A673 (cell line): Measurements from ENCODE around the gene STAG3. TPM values are rescaled to one million over a fixed set of nuclear protein-coding genes. Genes with fewer than 3 reads are reported as not detected.
"Not testable (repeated sequence)": the region's sequence is repeated elsewhere in the genome, so short reads cannot be mapped to it uniquely, and the experiment has no call there.

Experiments
- Bru-seq: library from RNA; stranded (reverse); fragments of 400-500 nt; gene quantifications from one replicate; lab custom pipeline; 2021; lab: Mats Ljungman, UMichigan
- BruChase-seq, 2 experiments: library from RNA; stranded (reverse); fragments of 400-500 nt; gene quantifications; one replicate each; lab custom pipeline; 2021; lab: Mats Ljungman, UMichigan
- BruUV-seq: library from RNA; stranded (reverse); fragments of 400-500 nt; replicated peaks from 2 replicates; lab custom pipeline; 2021; lab: Mats Ljungman, UMichigan
- CTCF ChIA-PET: fragments of 300-600 bp; sonication (Branson Sonifier 250); formaldehyde crosslinking; loops from one replicate; lab custom pipeline; 2022; ENCODE audit warnings: antibody characterized with exemption; lab: Charles Lee
- POLR2A ChIA-PET: fragments of 300-600 bp; sonication (Branson Sonifier 250); formaldehyde crosslinking; loops from one replicate; lab custom pipeline; 2022; ENCODE audit warnings: antibody characterized with exemption; ENCODE audit not compliant: low non-redundant PET; lab: Charles Lee
- DNase-seq: peaks from one replicate; pipeline ENCODE4 v3.0.0-alpha.2; 2015; ENCODE audit warnings: low spot score
- H3K27ac ChIP-seq: fragments of 200-600 bp; sonication (generic); 2 replicates; pipeline ENCODE4 v1.5.1; 2016; ENCODE audit warnings: mixed run types, low read depth, mild to moderate bottlenecking, mixed read lengths, antibody characterized with exemption, low read length; ENCODE audit not compliant: poor library complexity, severe bottlenecking
- H3K27me3 ChIP-seq: fragments of 200-600 bp; sonication (generic); replicated peaks from 2 replicates; pipeline ENCODE4 v1.6.1; 2017; ENCODE audit warnings: mixed run types, low read depth, mild to moderate bottlenecking, mixed read lengths, antibody characterized with exemption, low read length; ENCODE audit not compliant: insufficient read depth, poor library complexity
- H3K36me3 ChIP-seq: fragments of 200-600 bp; sonication (generic); 2 replicates; pipeline ENCODE4 v1.6.1; 2016; ENCODE audit warnings: mixed run types, mild to moderate bottlenecking, mixed read lengths, antibody characterized with exemption, low read length; ENCODE audit not compliant: insufficient read depth, poor library complexity, severe bottlenecking
- H3K4me1 ChIP-seq: fragments of 200-600 bp; sonication (generic); 2 replicates; pipeline ENCODE4 v1.6.1; 2017; ENCODE audit warnings: mixed run types, mild to moderate bottlenecking, mixed read lengths, antibody characterized with exemption, low read length; ENCODE audit not compliant: insufficient read depth, poor library complexity, severe bottlenecking
- H3K4me3 ChIP-seq: fragments of 200-600 bp; sonication (generic); 2 replicates; pipeline ENCODE4 v1.5.1; 2016; ENCODE audit warnings: low read depth, mixed run types, mild to moderate bottlenecking, mixed read lengths, low read length; ENCODE audit not compliant: poor library complexity, severe bottlenecking
- H3K9me3 ChIP-seq: fragments of 200-600 bp; sonication (generic); 2 replicates; pipeline ENCODE4 v1.6.1; 2016; ENCODE audit warnings: mixed run types, low read depth, mild to moderate bottlenecking, mixed read lengths, antibody characterized with exemption, low read length; ENCODE audit not compliant: poor library complexity, severe bottlenecking
- EZH2 ChIP-seq: fragments of 200-600 bp; sonication (generic); IDR thresholded peaks from 2 replicates; pipeline ENCODE4 v1.6.1; 2017; ENCODE audit warnings: borderline replicate concordance, low read depth, mild to moderate bottlenecking, mixed read lengths, antibody characterized with exemption, low read length; ENCODE audit not compliant: poor library complexity, severe bottlenecking
- intact Hi-C: fragments of 100-400 bp; cut with micrococcal nuclease; formaldehyde crosslinking; loops from one replicate; pipeline ENCODE4 v1.10.0; 2022; ENCODE audit not compliant: unreplicated experiment
- long read RNA-seq: library from polyadenylated mRNA; stranded (forward); transcript quantifications from one replicate; pipeline ENCODE4 v2.0.0, GENCODE V29; 2022
- total RNA-seq: library from RNA; stranded (reverse); gene quantifications from 2 replicates; pipeline ENCODE4 v1.2.3, GENCODE V29; 2021
- TF ChIP-seq, protein P1 (sequence below): fragments of 300-800, 200-600 bp; sonication (generic); conservative IDR thresholded peaks from 2 replicates; pipeline ENCODE4 v1.5.1; 2017; ENCODE audit warnings: low read depth, mild to moderate bottlenecking, antibody characterized with exemption, low read length, moderate library complexity, mixed read lengths

STAG3 gene, protein sequence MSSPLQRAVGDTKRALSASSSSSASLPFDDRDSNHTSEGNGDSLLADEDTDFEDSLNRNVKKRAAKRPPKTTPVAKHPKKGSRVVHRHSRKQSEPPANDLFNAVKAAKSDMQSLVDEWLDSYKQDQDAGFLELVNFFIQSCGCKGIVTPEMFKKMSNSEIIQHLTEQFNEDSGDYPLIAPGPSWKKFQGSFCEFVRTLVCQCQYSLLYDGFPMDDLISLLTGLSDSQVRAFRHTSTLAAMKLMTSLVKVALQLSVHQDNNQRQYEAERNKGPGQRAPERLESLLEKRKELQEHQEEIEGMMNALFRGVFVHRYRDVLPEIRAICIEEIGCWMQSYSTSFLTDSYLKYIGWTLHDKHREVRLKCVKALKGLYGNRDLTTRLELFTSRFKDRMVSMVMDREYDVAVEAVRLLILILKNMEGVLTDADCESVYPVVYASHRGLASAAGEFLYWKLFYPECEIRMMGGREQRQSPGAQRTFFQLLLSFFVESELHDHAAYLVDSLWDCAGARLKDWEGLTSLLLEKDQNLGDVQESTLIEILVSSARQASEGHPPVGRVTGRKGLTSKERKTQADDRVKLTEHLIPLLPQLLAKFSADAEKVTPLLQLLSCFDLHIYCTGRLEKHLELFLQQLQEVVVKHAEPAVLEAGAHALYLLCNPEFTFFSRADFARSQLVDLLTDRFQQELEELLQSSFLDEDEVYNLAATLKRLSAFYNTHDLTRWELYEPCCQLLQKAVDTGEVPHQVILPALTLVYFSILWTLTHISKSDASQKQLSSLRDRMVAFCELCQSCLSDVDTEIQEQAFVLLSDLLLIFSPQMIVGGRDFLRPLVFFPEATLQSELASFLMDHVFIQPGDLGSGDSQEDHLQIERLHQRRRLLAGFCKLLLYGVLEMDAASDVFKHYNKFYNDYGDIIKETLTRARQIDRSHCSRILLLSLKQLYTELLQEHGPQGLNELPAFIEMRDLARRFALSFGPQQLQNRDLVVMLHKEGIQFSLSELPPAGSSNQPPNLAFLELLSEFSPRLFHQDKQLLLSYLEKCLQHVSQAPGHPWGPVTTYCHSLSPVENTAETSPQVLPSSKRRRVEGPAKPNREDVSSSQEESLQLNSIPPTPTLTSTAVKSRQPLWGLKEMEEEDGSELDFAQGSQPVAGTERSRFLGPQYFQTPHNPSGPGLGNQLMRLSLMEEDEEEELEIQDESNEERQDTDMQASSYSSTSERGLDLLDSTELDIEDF
- total RNA-seq (1.2 and 2.4 TPM in 2 replicates), Bru-seq, nascent RNA (percentile 17 among the genes with signal in this experiment), BruChase-seq, experiment 1, labeled RNA remaining after a 2-hour chase (percentile 8 among the genes with signal in this experiment), BruChase-seq, experiment 2, labeled RNA remaining after a 6-hour chase (percentile 16 among the genes with signal in this experiment)
- long read RNA-seq: 0 reads

DNA sequence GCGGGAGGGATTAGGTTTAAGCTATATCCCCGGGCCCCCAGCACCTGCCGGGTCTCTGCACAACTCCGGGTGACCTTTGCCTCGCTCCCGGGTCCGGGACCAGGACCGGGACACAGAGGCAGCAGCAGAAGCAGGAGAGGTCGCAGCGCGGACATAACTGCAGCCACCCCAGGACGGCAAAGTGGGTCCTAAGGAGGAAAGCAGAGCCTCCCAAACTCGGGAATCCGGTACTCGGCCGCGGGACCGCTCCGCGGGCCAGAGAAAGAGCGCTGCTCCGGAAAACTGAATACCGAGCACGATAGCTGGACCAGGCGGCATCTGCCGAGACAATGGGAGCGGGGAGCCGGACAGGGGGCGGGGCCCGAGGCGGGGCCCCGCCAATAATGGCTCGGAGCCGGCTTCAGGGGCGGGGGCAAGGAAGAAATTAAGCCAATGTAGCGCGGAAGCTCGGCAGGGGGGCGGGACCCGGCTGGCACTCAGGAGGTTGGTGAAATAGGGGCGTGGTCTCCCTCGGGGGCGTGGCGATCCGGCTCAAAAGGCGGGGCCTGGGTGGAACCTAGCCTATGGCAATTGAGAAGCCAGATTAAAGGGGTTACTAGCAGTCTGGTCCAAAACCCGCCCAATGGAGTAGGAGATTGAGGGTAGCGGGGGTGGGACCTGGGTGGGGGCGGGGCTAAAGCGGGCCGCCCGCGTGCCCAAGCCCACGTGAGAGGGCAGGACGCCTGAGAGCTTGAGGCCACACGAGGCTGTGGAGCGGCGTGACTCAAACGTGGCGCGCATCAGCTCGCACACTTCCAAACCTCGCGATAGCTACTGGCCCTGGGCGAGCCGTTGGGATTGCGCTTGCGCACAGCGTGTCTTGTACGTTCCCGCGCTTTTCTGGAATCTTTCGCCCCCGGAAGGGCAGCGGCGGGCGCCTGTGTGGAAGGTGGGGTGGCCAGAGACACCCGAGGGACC lies at the start of gene STAG3, which contains the start of gene GPC2:
STAG3 (plus strand) TSS at position 874 of the 957 bp plus-strand sequence. CDS start 2,639 bp downstream, outside the sequence.
GPC2 (minus strand) TSS at position 337 of the 957 bp plus-strand sequence; CDS start at position 155, 182 bp downstream.
- CTCF ChIA-PET: interaction anchor here (0.7 to 1.0 kb wide), 2 partner anchors 13 to 25 kb away, joined by 3 read pairs; no protein-coding TSS in a partner anchor
- Histone ChIP-seq H3K27me3 (no peaks in the 10 kb centered on the region), H3K27ac (peak within 1 kb of the TSS; percentile 86), H3K4me1 (peaks cover 7% of the 10 kb centered on the region), H3K9me3 (no peaks in the 10 kb centered on the region), H3K4me3 (peak within 1 kb of the TSS; percentile 97), H3K36me3 (no peaks in the 10 kb centered on the region)
- TF ChIP-seq, protein P1, sequence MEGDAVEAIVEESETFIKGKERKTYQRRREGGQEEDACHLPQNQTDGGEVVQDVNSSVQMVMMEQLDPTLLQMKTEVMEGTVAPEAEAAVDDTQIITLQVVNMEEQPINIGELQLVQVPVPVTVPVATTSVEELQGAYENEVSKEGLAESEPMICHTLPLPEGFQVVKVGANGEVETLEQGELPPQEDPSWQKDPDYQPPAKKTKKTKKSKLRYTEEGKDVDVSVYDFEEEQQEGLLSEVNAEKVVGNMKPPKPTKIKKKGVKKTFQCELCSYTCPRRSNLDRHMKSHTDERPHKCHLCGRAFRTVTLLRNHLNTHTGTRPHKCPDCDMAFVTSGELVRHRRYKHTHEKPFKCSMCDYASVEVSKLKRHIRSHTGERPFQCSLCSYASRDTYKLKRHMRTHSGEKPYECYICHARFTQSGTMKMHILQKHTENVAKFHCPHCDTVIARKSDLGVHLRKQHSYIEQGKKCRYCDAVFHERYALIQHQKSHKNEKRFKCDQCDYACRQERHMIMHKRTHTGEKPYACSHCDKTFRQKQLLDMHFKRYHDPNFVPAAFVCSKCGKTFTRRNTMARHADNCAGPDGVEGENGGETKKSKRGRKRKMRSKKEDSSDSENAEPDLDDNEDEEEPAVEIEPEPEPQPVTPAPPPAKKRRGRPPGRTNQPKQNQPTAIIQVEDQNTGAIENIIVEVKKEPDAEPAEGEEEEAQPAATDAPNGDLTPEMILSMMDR: no peak
- TF ChIP-seq EZH2: no peak
- POLR2A ChIA-PET: no interaction called here
- DNase-seq: peak; percentile 98
- intact Hi-C loops: no loop called here
- BruUV-seq: no TSS peak

DNA sequence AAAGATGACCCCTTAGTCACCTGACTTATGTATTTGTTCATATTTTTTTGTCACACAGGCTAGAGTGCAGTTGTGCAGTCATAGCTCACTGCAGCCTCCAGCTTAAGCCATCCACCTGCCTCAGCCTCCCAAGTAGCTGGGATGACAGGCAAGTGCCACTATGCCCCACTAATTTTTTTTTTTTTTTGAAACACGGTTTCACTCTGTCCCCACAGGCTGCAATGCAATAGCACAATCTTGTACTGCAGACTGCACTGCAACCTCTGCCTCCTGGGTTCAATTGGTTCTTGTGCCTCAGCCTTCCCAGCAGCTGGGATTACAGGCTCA lies 49.1 kb upstream of the STAG3 start:
- no peak overlapping the region for H3K4me3 ChIP-seq
- no peaks in the 10 kb centered on the region for H3K9me3 ChIP-seq
- H3K4me1 ChIP-seq: peaks cover 10% of the 10 kb centered on the region
- no TSS peak for BruUV-seq
- H3K36me3 ChIP-seq: no peaks in the 10 kb centered on the region
- intact Hi-C loops: no loop called here
- no peaks in the 10 kb centered on the region for H3K27me3 ChIP-seq
- H3K27ac ChIP-seq: no peak overlapping the region
- ChIA-PET CTCF (no interaction called here), POLR2A (interaction anchor here (0.6 kb wide), 1 partner anchor 23 kb away, joined by 6 read pairs; no protein-coding TSS in a partner anchor)
- no peak for DNase-seq
- TF ChIP-seq EZH2: no peak

DNA sequence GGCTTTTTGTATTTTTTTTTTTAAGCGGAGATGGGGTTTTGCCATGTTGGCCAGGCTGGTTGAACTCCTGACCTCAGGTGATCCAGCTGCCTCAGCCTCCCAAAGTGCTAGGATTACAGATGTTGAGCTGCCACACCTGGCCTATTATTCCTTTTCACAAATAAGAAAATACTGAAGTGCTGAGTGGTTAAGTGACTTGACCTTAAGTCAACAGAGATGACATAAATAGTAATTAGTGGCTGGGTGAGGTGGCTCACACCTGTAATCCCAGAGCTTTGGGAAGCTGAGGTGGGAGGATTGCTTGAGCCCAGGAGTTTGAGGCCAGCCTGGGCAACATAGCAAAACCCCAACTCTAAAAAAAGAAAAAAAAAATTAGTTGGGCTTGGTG lies 47.5 kb upstream of the STAG3 start:
- H3K36me3 ChIP-seq, POLR2A ChIA-PET, BruUV-seq, H3K27ac ChIP-seq, H3K9me3 ChIP-seq, H3K4me3 ChIP-seq, H3K27me3 ChIP-seq, CTCF ChIA-PET, DNase-seq: not testable (repeated sequence)
- peaks cover 10% of the 10 kb centered on the region for H3K4me1 ChIP-seq
- intact Hi-C loops: loop anchor here (5.0 kb wide), 3 partner anchors 138 to 277 kb away; partner anchors contain the start of gene AZGP1
